Measurements from ENCODE around the gene NAPB. TPM values are rescaled to one million over a fixed set of nuclear protein-coding genes. Genes with fewer than 3 reads are reported as not detected.
A peak's percentile ranks its signal among the peaks of the same experiment; 100 is the strongest.
"Not testable (repeated sequence)": the region's sequence is repeated elsewhere in the genome, so short reads cannot be mapped to it uniquely, and the experiment has no call there.

NAPB gene
- total RNA-seq, result 10 to 100 TPM; 15.6 to 18.7 TPM

DNA sequence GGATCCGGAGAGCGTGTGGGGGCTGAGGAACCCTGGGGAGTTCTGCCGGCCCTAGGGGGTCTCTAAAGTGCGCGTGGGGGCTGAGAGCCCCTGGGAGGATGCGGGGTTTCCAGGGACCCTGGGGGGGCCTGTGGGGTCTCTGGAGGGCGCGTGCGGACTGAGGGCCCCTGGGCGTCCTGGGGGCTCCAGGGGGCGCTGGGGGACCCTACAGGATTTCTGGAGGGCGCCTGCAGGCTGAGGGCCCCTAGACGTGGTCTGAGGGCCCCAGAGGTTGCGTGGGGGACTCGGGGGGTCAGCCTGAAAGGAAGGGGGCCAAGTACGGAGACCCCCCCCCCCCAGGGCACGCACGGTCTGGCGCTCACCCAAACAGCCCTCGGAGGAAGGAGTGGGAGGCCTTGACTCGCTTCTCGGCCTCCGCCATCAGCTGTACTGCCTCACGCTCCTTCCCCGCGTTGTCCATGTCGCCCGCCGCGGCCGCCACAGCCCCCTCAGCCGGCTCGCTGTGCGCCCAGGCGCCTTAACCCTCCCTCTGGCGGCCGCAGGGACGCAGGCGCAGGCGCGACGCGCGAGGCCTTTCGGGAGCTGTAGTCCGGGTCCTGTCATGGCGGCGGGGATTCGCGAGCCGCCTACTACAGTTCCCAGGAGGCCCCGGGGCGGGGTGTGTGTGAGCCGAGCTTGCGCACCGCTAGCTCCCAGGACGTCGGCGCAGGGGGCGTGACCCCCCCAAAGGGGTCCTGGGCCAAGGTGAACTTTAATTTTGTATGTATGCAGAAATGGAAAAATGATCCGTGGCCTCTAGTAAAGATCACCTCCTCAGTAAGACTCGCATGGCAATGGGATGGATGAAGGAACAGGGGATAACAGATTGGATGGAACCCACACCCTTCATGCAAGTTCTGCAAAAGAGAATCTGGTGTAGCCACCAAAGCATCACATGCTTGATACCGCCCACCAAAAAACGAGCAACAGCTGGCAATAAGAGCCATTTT lies at the start of gene NAPB:
NAPB (minus strand) TSS at position 546 of the 989 bp plus-strand sequence; CDS start at position 460, 86 bp downstream.
- Mint-ChIP-seq H3K4me1 (ENCODE audit: low read depth) (peaks cover 68% of the 10 kb centered on the region), H3K27me3 (ENCODE audit: low read depth) (no peaks in the 10 kb centered on the region), H3K4me3 (peak within 1 kb of the TSS; percentile 98), H3K27ac (peak within 1 kb of the TSS; percentile 92), H3K9me3 (ENCODE audit: insufficient read depth) (no peaks in the 10 kb centered on the region), H3K36me3 (ENCODE audit: low read depth) (peaks cover 5% of the 10 kb centered on the region)
- DNase-seq, result peak; percentile 95
- POLR2A ChIA-PET, result interaction anchor here (0.7 to 3.8 kb wide), 11 partner anchors 11 to 71 kb away, joined by 3 to 29 read pairs (median 4); partner anchors contain the start of genes GZF1 and NXT1
- CTCF ChIA-PET, result interaction anchor here (0.7 to 7.6 kb wide), 11 partner anchors 9 to 71 kb away, joined by 3 to 64 read pairs (median 6); partner anchors contain the start of genes GZF1 and NXT1
- peak; percentile 98 for ATAC-seq

DNA sequence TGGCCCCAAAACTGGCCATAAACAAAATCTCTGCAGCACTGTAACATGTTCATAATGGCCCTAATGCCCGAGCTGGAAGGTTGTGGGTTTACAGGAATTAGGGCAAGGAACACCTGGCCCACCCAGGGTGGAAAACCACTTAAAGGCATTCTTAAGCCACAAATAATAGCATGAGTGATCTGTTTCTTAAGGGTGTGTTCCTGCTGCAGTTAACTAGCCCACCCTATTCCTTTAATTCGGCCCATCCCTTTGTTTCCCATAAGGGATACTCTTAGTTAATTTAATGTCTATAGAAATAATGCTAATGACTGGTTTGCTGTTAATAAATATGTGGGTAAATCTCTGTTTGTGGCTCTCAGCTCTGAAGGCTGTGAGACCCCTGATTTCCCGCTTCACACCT lies 45.7 kb upstream of the NAPB start:
- CTCF ChIA-PET; DNase-seq; H3K36me3 Mint-ChIP-seq (ENCODE audit: low read depth); H3K4me1 Mint-ChIP-seq (ENCODE audit: low read depth); H3K27ac Mint-ChIP-seq; H3K4me3 Mint-ChIP-seq; ATAC-seq: not testable (repeated sequence)
- Mint-ChIP-seq H3K9me3 (ENCODE audit: insufficient read depth) (peaks cover 12% of the 10 kb centered on the region), H3K27me3 (ENCODE audit: low read depth) (peaks cover 13% of the 10 kb centered on the region)
- POLR2A ChIA-PET, result interaction anchor here (1.2 kb wide), 1 partner anchor 46 kb away, joined by 3 read pairs; the partner anchor contains the start of gene NAPB

DNA sequence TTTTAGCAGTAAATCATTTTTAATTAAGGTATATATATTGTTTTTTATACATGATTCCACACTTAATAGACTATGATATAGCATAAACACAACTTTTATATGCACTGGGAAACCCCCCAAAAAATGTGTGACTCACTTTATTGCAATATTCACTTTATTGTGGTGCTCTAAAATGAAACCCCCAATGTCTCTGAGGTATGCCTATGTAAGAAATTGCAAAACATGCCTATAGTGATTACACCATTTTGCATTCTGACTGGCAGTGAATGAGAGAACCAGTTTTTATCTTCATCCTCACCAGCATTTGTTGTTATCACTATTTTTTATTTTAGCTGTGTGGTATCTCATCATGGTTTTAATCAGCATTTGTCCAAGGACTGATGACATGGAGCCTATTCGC lies 39.9 kb upstream of the NAPB start:
- peaks cover 16% of the 10 kb centered on the region for H3K4me1 Mint-ChIP-seq (ENCODE audit: low read depth)
- no peak overlapping the region for H3K27ac Mint-ChIP-seq
- CTCF ChIA-PET, result interaction anchor here (2.0 kb wide), 1 partner anchor 19 kb away, joined by 7 read pairs; no protein-coding TSS in a partner anchor
- no peak for ATAC-seq
- POLR2A ChIA-PET, result no interaction called here
- no peak for DNase-seq
- no peaks in the 10 kb centered on the region for H3K9me3 Mint-ChIP-seq (ENCODE audit: insufficient read depth)
- H3K4me3 Mint-ChIP-seq, result no peak overlapping the region
- H3K27me3 Mint-ChIP-seq (ENCODE audit: low read depth), result peaks cover 8% of the 10 kb centered on the region
- no peaks in the 10 kb centered on the region for H3K36me3 Mint-ChIP-seq (ENCODE audit: low read depth)

DNA sequence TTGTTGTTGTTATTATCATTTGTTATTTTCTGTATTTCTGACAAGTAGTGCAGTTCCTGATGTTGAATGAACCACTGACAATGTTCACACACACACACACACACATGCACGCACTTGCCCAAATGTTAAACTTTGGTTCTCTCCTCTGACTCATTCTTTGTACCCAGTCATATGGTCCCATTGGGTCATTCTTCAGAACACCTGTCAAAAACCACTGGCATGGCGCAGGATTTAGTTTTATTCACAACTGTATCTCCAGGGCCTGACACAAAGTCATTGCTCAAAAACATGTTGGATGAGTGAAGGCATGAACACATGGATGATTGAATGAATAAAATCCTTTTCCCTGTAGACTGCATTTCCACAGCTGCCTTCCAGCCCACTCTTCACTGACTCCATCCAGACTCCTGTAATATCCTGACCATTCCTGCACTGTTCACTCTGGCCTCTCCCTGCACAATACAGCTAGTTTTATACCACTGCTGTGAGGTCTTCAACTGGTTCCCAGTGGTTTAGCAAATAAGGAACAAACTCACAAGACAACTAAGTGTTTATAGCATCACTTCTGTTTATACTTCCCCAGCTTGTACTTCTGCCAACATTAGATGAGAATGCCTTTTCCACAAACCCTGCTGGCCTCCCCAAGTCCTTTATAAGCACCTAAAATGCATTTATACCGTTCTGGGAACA lies 38.3 kb upstream of the NAPB start:
- DNase-seq (no peak), ATAC-seq (no peak)
- peaks cover 4% of the 10 kb centered on the region for H3K36me3 Mint-ChIP-seq (ENCODE audit: low read depth)
- peaks cover 8% of the 10 kb centered on the region for H3K27me3 Mint-ChIP-seq (ENCODE audit: low read depth)
- no peak overlapping the region for H3K4me3 Mint-ChIP-seq
- CTCF ChIA-PET, result interaction anchor here (2.0 kb wide), 2 partner anchors 17 to 18 kb away, joined by 5 to 7 read pairs; no protein-coding TSS in a partner anchor
- POLR2A ChIA-PET, result no interaction called here
- no peak overlapping the region for H3K27ac Mint-ChIP-seq
- no peaks in the 10 kb centered on the region for H3K9me3 Mint-ChIP-seq (ENCODE audit: insufficient read depth)
- peaks cover 26% of the 10 kb centered on the region for H3K4me1 Mint-ChIP-seq (ENCODE audit: low read depth)

DNA sequence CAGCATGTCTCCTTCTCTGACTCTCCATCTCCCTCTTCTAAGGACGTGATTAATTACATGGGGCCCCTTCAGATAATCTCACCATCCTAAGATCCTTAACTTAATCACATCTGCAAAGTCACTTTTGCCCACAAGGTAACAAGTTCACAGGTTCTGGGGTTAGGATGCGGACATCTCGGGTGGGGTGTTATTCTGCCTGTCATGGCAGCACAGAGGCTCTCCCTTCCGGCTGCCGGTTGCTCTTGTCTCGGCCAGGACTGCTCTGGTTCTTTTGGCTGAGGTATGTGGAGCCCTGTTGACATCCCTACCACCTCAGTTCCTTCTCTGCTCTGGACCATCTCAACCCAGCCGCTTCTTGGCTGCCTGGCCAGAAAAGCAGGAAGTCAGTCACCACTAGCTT lies 35.6 kb upstream of the NAPB start:
- CTCF ChIA-PET, result interaction anchor here (1.0 to 1.7 kb wide), 4 partner anchors 11 to 107 kb away, joined by 3 to 4 read pairs (median 3); no protein-coding TSS in a partner anchor
- H3K9me3 Mint-ChIP-seq (ENCODE audit: insufficient read depth), result no peaks in the 10 kb centered on the region
- no peak for DNase-seq

DNA sequence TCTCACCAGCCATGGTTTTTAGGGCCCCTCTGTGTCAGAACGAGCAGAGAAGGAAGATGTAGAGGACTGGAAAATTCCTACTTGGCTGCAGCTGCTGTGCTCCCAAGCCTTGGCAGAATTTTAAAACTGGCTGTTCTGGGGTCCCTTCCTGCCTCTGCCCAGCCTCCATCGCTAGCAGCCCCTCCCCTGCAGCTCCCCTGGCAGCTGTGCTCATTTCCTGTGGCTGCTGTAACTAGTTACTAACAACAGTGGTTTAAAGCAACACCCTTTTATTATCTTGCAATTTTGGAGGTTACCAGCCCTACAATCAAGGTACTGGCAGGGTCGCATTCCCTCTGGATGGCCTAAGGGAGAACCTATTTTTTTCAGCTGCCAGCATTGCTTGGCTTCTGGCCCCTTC lies 35.1 kb upstream of the NAPB start:
- ATAC-seq (peak; percentile 70), DNase-seq (peak; percentile 63)
- H3K27ac Mint-ChIP-seq, result peak overlapping the region; percentile 87
- POLR2A ChIA-PET, result interaction anchor here (1.8 kb wide), 1 partner anchor 106 kb away, joined by 7 read pairs; the partner anchor contains the start of gene NXT1
- no peaks in the 10 kb centered on the region for H3K27me3 Mint-ChIP-seq (ENCODE audit: low read depth)
- H3K36me3 Mint-ChIP-seq (ENCODE audit: low read depth), result peaks cover 4% of the 10 kb centered on the region
- H3K4me3 Mint-ChIP-seq, result no peak overlapping the region
- no peaks in the 10 kb centered on the region for H3K9me3 Mint-ChIP-seq (ENCODE audit: insufficient read depth)
- H3K4me1 Mint-ChIP-seq (ENCODE audit: low read depth), result peaks cover 26% of the 10 kb centered on the region
- CTCF ChIA-PET, result interaction anchor here (1.0 to 1.7 kb wide), 4 partner anchors 11 to 107 kb away, joined by 3 to 4 read pairs (median 3); no protein-coding TSS in a partner anchor

More for the DNA sequence above, 35.6 kb upstream of the NAPB start:
- peaks cover 26% of the 10 kb centered on the region for H3K4me1 Mint-ChIP-seq (ENCODE audit: low read depth)
- POLR2A ChIA-PET, result interaction anchor here (1.8 kb wide), 1 partner anchor 107 kb away, joined by 7 read pairs; the partner anchor contains the start of gene NXT1
- H3K27ac Mint-ChIP-seq, result peak overlapping the region; percentile 87
- peaks cover 4% of the 10 kb centered on the region for H3K36me3 Mint-ChIP-seq (ENCODE audit: low read depth)
- no peak overlapping the region for H3K4me3 Mint-ChIP-seq
- peak; percentile 10 for ATAC-seq
- peaks cover 1% of the 10 kb centered on the region for H3K27me3 Mint-ChIP-seq (ENCODE audit: low read depth)

DNA sequence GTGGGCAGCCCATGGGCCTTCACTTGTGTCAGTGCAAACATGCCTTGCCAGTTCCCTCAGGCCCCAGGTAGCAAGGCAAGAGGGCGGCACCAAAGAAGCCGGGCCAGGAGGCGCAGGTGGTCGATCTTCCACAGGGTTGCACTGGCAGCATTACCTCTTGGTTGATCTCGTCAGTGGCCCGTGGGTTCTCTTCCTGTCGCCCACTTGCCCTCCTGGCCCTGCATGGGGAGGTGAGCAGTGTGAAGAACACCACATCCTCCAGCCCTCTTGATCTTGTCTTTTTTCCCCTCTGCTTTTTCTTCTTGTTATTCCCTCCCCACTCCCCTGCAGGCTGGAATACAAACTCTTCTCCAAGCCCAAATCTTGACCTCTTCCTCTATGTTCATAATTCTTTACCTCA lies 34.4 kb upstream of the NAPB start:
- peaks cover 24% of the 10 kb centered on the region for H3K4me1 Mint-ChIP-seq (ENCODE audit: low read depth)
- peaks cover 4% of the 10 kb centered on the region for H3K36me3 Mint-ChIP-seq (ENCODE audit: low read depth)
- peak overlapping the region; percentile 87 for H3K27ac Mint-ChIP-seq
- no peaks in the 10 kb centered on the region for H3K27me3 Mint-ChIP-seq (ENCODE audit: low read depth)
- H3K9me3 Mint-ChIP-seq (ENCODE audit: insufficient read depth), result no peaks in the 10 kb centered on the region
- ATAC-seq (peak; percentile 33), DNase-seq (peak; percentile 43)
- no peak overlapping the region for H3K4me3 Mint-ChIP-seq
- CTCF ChIA-PET, result interaction anchor here (1.7 kb wide), 1 partner anchor 106 kb away, joined by 4 read pairs; no protein-coding TSS in a partner anchor
- POLR2A ChIA-PET, result interaction anchor here (1.8 kb wide), 1 partner anchor 105 kb away, joined by 7 read pairs; the partner anchor contains the start of gene NXT1

DNA sequence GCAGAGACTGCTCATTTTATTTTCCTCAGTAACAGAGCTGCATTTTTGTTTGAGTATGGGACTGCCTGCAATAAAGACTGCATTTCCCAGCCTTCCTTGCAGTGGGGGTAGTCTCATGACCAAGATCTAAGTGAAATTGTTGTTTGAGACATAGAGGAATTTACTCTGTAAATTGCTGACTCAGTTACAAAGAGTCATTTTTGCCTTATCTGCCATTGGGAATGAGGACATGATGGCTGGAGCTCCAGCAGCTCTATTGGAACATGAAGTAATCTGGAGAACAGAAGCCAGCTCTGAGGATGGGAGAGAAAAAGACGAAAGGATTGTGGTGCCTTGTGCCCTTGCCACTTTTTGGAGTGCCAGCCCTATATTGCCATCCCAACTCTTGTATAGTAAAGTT lies 33.5 kb upstream of the NAPB start:
- Mint-ChIP-seq H3K4me3 (no peak overlapping the region), H3K4me1 (ENCODE audit: low read depth) (peaks cover 27% of the 10 kb centered on the region), H3K27me3 (ENCODE audit: low read depth) (no peaks in the 10 kb centered on the region), H3K9me3 (ENCODE audit: insufficient read depth) (no peaks in the 10 kb centered on the region), H3K27ac (no peak overlapping the region), H3K36me3 (ENCODE audit: low read depth) (peaks cover 4% of the 10 kb centered on the region)
- ATAC-seq (no peak), DNase-seq (no peak)
- CTCF ChIA-PET, result no interaction called here
- POLR2A ChIA-PET, result no interaction called here

DNA sequence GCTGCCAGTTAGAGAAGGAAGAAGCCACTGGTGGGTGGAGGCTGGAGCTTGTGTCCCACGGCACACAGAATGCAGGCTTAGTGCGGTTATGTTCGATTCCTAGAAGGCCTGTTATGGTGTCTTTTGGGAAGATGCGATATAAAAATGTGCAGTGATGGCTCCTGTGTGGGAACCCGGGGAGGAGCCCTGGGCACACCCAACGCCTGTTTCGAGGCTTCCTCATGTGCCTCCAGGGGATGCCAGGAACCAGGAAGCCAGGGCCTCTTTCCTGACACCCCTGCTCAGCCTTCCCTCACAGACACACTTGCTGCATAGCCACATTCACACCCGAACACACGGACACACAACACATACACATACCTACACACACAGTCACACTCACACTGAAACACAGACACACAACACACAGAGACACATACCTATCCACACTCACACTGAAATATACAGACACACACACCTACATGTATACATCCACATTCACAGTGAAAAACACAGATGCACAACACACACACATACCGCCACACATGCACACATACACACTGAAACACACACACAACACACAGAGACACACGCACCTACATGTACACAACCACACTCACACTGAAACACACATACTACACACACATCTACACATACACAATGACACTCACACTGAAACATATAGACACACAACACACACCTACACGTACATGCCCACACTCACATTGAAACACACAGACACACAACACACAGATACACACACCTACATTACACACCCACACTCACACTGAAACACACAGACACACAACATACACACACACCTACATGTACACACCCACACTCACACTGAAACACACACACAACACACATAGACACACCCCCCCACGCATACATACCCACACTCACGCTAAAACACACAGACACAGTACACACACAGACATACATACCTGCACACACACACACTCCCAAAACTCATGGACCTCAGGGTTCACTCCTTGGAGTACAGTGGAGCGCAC lies 32.6 kb upstream of the NAPB start:
- no peaks in the 10 kb centered on the region for H3K27me3 Mint-ChIP-seq (ENCODE audit: low read depth)
- DNase-seq (no peak), ATAC-seq (no peak)
- no peak overlapping the region for H3K4me3 Mint-ChIP-seq
- CTCF ChIA-PET, result no interaction called here
- POLR2A ChIA-PET, result interaction anchor here (0.6 kb wide), 1 partner anchor 32 kb away, joined by 5 read pairs; no protein-coding TSS in a partner anchor
- no peaks in the 10 kb centered on the region for H3K9me3 Mint-ChIP-seq (ENCODE audit: insufficient read depth)
- peaks cover 37% of the 10 kb centered on the region for H3K4me1 Mint-ChIP-seq (ENCODE audit: low read depth)
- H3K27ac Mint-ChIP-seq, result no peak overlapping the region
- peaks cover 4% of the 10 kb centered on the region for H3K36me3 Mint-ChIP-seq (ENCODE audit: low read depth)

DNA sequence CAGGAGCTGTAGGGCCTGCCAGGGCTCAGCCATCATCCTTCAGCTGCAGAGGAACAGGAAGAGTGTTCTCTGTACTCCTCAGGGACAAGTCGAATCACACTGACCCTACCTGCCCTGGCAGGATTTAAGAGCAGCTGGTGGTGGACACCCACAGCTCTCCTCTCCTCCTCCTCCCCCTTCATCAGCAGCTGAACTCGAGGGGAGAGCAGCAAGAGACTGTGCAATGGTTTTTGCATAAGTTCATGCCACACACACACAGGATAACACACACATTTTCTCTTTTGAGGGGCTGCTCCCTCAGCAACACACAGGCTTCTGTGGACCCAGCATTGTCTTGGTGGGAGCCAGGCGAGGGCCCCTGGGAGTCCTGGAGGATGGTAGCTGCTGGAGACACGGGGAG lies 31.5 kb upstream of the NAPB start, which contains the start of gene CST11:
CST11 (minus strand) TSS at position 101 of the 400 bp plus-strand sequence; CDS start at position 36, 65 bp downstream.
- H3K27me3 Mint-ChIP-seq (ENCODE audit: low read depth), result no peaks in the 10 kb centered on the region
- POLR2A ChIA-PET, result interaction anchor here (0.6 to 0.7 kb wide), 2 partner anchors 33 to 322 kb away, joined by 3 to 5 read pairs; no protein-coding TSS in a partner anchor
- H3K27ac Mint-ChIP-seq, result no peak within 1 kb of the TSS

More for the DNA sequence above, 31.5 kb upstream of the NAPB start, which contains the start of gene CST11:
- Mint-ChIP-seq H3K36me3 (ENCODE audit: low read depth) (peaks cover 4% of the 10 kb centered on the region), H3K4me1 (ENCODE audit: low read depth) (peaks cover 38% of the 10 kb centered on the region), H3K4me3 (no peak within 1 kb of the TSS), H3K9me3 (ENCODE audit: insufficient read depth) (no peaks in the 10 kb centered on the region)
- ATAC-seq (no peak), DNase-seq (no peak)
- CTCF ChIA-PET, result interaction anchor here (1.2 kb wide), 1 partner anchor 103 kb away, joined by 3 read pairs; no protein-coding TSS in a partner anchor
